HS-5 (cell line): Measurements from ENCODE around the gene ZNF716.
"Not testable (repeated sequence)": the region's sequence is repeated elsewhere in the genome, so short reads cannot be mapped to it uniquely, and the experiment has no call there.

Experiments
- DNase-seq: peaks from one replicate; pipeline ENCODE4 v3.0.0-alpha.2; 2012; ENCODE audit warnings: low read depth

The ZNF716 gene

GRCh38 chr7:57426629-57427003, 23.4 kb upstream of the ZNF716 start:
- DNase-seq, result no peak

GRCh38 chr7:57427146-57427545, 22.8 kb upstream of the ZNF716 start:
- DNase-seq, result no peak

GRCh38 chr7:57427594-57427993, 22.4 kb upstream of the ZNF716 start:
- DNase-seq, result no peak

- no peak for DNase-seq
Measured at GRCh38 chr7:57432583-57432982, 17.4 kb upstream of the ZNF716 start.

- no peak for DNase-seq
Measured at GRCh38 chr7:57437581-57437980, 12.4 kb upstream of the ZNF716 start.

- no peak for DNase-seq
Measured at GRCh38 chr7:57438244-57438643, 11.7 kb upstream of the ZNF716 start.

- DNase-seq, result no peak
Measured at GRCh38 chr7:57443567-57443966, 6.4 kb upstream of the ZNF716 start.

GRCh38 chr7:57469186-57469828, 19.3 kb downstream of the ZNF716 start:
- DNase-seq, result not testable (repeated sequence)

GRCh38 chr7:57480304-57480703, 30.3 kb downstream of the ZNF716 start:
- DNase-seq, result not testable (repeated sequence)

- DNase-seq, result not testable (repeated sequence)
Measured at GRCh38 chr7:57485022-57485421, 35.0 kb downstream of the ZNF716 start.

GRCh38 chr7:57487957-57488356, 38.0 kb downstream of the ZNF716 start:
- no peak for DNase-seq

- DNase-seq, result not testable (repeated sequence)
Measured at GRCh38 chr7:57495111-57495510, 45.1 kb downstream of the ZNF716 start.

GRCh38 chr7:57496395-57496794, 46.4 kb downstream of the ZNF716 start:
- no peak for DNase-seq

- DNase-seq, result no peak
Measured at GRCh38 chr7:57505176-57505575, 55.2 kb downstream of the ZNF716 start.
